Fibroblast of mammary gland (primary cell): ENCODE results near the gene CALB2.

Source experiments
- DNase-seq: peaks from one replicate; pipeline ENCODE4 v3.0.0-alpha.2; 2010; ENCODE audit warnings: low read depth
- H3K4me3 ChIP-seq: 2 replicates; pipeline ENCODE4 v1.5.1; 2011; ENCODE audit warnings: low read depth, mild to moderate bottlenecking, low read length, moderate library complexity; ENCODE audit not compliant: control insufficient read depth
- TF ChIP-seq, protein P1 (sequence below): conservative IDR thresholded peaks from 2 replicates; pipeline ENCODE4 v1.5.1; 2011; ENCODE audit warnings: low read depth, low read length, inconsistent platforms; ENCODE audit not compliant: control insufficient read depth, insufficient read depth

Gene CALB2

DNA sequence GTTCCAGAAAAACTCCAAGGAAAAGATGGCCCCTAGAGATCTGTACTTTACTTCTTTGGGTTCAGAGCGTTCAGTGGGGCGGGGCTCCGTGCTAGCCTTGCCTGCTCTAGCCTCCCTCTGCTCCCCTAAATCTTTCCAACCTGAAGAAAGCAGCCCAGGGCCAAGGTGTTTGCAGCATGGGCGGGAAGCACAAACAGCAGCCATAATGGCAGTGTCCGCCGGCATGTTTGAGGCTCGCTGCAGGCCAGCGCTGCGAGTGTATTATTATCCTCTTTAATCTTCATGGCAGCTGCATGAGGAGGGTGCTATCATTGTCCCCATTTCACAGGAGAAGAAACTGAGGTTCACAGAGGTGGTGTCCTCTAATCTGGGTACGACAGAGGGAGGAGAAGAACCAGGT lies 10.4 kb downstream of the CALB2 start:
- no peak for DNase-seq
- no peak overlapping the region for H3K4me3 ChIP-seq
- TF ChIP-seq, protein P1, sequence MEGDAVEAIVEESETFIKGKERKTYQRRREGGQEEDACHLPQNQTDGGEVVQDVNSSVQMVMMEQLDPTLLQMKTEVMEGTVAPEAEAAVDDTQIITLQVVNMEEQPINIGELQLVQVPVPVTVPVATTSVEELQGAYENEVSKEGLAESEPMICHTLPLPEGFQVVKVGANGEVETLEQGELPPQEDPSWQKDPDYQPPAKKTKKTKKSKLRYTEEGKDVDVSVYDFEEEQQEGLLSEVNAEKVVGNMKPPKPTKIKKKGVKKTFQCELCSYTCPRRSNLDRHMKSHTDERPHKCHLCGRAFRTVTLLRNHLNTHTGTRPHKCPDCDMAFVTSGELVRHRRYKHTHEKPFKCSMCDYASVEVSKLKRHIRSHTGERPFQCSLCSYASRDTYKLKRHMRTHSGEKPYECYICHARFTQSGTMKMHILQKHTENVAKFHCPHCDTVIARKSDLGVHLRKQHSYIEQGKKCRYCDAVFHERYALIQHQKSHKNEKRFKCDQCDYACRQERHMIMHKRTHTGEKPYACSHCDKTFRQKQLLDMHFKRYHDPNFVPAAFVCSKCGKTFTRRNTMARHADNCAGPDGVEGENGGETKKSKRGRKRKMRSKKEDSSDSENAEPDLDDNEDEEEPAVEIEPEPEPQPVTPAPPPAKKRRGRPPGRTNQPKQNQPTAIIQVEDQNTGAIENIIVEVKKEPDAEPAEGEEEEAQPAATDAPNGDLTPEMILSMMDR = no peak

- DNase-seq = no peak
- no peak overlapping the region for H3K4me3 ChIP-seq
- TF ChIP-seq, protein P1 = no peak
Observed at GRCh38 chr16:71369494-71369893, 11.0 kb downstream of the CALB2 start.

- H3K4me3 ChIP-seq = no peak overlapping the region
- TF ChIP-seq, protein P1 = no peak
- no peak for DNase-seq
Observed at GRCh38 chr16:71371237-71371636, 12.7 kb downstream of the CALB2 start.

- peak; percentile 67 for DNase-seq
- TF ChIP-seq, protein P1 = no peak
- no peak overlapping the region for H3K4me3 ChIP-seq
Observed at GRCh38 chr16:71373073-71373472, 14.6 kb downstream of the CALB2 start.

DNA sequence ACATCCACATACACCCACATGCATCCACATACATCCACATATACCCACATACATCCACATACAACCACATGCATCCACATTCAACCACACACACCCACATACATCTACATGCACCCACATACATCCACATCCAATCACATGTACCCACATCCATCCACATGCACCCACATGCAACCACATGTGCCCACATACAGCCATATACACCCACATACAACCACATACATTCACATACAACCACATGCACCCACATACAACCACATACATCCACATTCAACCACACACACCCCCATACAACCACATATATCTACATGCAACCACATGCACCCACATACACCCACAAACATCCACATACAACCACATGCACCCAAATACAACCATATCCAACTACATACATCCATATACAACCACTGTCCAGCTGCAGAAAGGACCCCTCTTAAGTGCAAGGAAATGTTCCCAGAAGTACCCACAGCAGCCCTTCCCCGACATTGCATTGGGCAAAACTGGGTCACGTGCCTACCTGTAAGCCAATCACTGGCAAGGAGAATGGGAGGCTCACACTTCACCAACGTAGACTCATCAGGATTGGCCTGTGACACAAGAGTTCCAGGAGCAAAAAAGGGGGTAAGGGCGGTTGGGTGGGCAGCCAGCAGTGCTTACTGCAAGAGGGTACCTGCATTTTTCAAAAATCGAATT lies 18.1 kb downstream of the CALB2 start:
- no peak for DNase-seq
- H3K4me3 ChIP-seq = no peak overlapping the region

DNA sequence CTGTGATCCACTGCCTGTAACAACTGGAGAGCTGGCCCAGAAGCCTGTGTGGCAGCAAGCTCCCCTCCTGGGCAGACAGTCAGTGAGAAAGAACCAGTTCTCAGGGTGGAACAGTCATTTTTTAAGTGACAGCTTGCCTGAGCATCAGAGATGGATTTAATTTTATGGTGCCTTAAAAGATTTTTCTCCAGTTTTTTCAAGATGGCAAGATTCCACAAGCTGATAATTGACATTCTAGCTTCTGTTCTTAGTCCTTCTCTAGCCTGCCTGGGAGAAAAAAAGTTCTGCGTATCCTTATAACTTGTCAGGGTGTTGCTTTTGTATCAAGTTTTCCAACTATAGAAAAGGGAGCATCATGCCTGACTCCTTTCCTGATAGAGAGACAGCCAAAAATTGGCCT lies 21.2 kb downstream of the CALB2 start:
- DNase-seq = no peak
- no peak overlapping the region for H3K4me3 ChIP-seq
- TF ChIP-seq, protein P1 = no peak

More for the DNA sequence above, 18.1 kb downstream of the CALB2 start:
- TF ChIP-seq, protein P1 = no peak
